Ascending aorta (tissue), 2 donors: ENCODE data around the gene CNKSR3. TPM values are rescaled to one million over a fixed set of nuclear protein-coding genes. Genes with fewer than 3 reads are reported as not detected.

Experiments
- DNase-seq, 2 donors: peaks; one replicate each; pipeline ENCODE4 v3.0.0-alpha.2; 2019; ENCODE audit warnings: low spot score in 2 of 2
- H3K27ac ChIP-seq, 2 donors: fragments of 200-600 bp; sonication (generic); one replicate each; pipeline ENCODE4 v1.5.1; 2016 to 2017; ENCODE audit warnings: mild to moderate bottlenecking in 1 of 2
- H3K27me3 ChIP-seq: fragments of 200-600 bp; sonication (generic); one replicate; pipeline ENCODE4 v1.5.1; 2017
- H3K36me3 ChIP-seq, 2 donors: fragments of 200-600 bp; sonication (generic); one replicate each; pipeline ENCODE4 v1.5.1; 2016
- H3K4me1 ChIP-seq, 2 donors: fragments of 200-600 bp; sonication (generic); one replicate each; pipeline ENCODE4 v1.5.1; 2016 to 2017; ENCODE audit warnings: mild to moderate bottlenecking in 1 of 2
- H3K4me3 ChIP-seq, 2 donors: fragments of 200-600 bp; sonication (generic); one replicate each; pipeline ENCODE4 v1.5.1; 2016 to 2017; ENCODE audit warnings: mild to moderate bottlenecking in 1 of 2
- H3K9me3 ChIP-seq, 2 donors: fragments of 200-600 bp; sonication (generic); one replicate each; pipeline ENCODE4 v1.5.1; 2016
- intact Hi-C: fragments of 100-400 bp; cut with DNase I; formaldehyde crosslinking; loops from one replicate; pipeline ENCODE4 v1.15.1; 2023
- total RNA-seq: library from RNA; depleted of rRNA; stranded (reverse); fragments of >200 nt; gene quantifications from one replicate; pipeline ENCODE4 v1.1.0, GENCODE V29; 2016
- TF ChIP-seq, protein P1 (sequence below), 3 experiments: fragments of 200-600 bp in 2 of 3; fragments of 450-650 bp in 1 of 3; sonication (generic) in 2 of 3; IDR thresholded peaks; one replicate each; pipeline ENCODE4 v1.5.1; 2016 to 2019; ENCODE audit warnings: antibody characterized with exemption in 3 of 3, mild to moderate bottlenecking in 1 of 3, moderate library complexity in 1 of 3

The CNKSR3 gene
- total RNA-seq, 1 donor from 2014 or later: 9.7 TPM

DNA sequence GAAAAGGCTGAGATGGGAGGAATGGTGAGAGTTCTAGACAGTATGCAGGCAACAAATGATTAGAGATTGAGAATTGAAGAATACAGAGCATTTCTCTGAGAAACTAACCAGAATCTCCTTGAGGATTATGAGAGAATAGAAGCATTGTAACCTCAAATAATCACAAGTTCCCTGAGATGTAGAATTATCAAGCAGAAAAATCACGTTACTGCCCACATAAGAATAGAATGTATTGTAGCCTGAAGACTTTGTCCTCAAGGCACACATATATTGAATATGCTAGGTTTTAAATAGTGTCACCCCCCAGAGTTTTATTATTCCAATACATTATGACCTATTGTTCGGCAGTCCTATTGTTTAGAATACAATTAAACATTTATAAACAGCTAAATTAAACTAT is 57.2 kb downstream of the CNKSR3 start:
- Histone ChIP-seq H3K4me3 (no peak overlapping the region), H3K27me3 (no peaks in the 10 kb centered on the region), H3K9me3 (no peaks in the 10 kb centered on the region), H3K36me3 (peaks cover 0 to 6% of the 10 kb centered on the region in 2 donors), H3K27ac (no peak overlapping the region), H3K4me1 (peaks cover 0 to 26% of the 10 kb centered on the region in 2 donors)
- intact Hi-C loops: no loop called here
- TF ChIP-seq, protein P1, sequence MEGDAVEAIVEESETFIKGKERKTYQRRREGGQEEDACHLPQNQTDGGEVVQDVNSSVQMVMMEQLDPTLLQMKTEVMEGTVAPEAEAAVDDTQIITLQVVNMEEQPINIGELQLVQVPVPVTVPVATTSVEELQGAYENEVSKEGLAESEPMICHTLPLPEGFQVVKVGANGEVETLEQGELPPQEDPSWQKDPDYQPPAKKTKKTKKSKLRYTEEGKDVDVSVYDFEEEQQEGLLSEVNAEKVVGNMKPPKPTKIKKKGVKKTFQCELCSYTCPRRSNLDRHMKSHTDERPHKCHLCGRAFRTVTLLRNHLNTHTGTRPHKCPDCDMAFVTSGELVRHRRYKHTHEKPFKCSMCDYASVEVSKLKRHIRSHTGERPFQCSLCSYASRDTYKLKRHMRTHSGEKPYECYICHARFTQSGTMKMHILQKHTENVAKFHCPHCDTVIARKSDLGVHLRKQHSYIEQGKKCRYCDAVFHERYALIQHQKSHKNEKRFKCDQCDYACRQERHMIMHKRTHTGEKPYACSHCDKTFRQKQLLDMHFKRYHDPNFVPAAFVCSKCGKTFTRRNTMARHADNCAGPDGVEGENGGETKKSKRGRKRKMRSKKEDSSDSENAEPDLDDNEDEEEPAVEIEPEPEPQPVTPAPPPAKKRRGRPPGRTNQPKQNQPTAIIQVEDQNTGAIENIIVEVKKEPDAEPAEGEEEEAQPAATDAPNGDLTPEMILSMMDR (IDR thresholded peaks at IDR 0.05): no peak
- no peak for DNase-seq

DNA sequence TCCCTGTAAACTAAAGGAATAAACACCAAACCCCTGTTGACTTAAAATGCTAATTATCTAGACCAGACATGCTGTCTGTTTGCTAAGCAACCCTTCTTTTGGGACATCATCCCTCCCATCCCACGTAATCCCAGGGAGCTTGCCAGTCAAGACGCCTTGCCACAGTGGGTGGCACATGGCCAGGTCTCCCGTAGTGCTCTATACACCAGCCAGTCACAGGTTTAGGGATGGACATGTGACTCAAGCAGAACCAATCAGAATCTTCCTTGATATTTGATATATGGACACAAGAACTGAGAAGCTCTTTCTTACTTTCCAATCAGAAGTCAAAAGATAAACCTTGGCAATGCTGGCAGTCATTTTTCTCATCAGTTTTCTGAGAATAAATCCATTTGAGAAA is 60.0 kb downstream of the CNKSR3 start:
- Histone ChIP-seq H3K4me3 (no peak overlapping the region), H3K27me3 (no peaks in the 10 kb centered on the region), H3K36me3 (peaks cover 0 to 6% of the 10 kb centered on the region in 2 donors), H3K27ac (no peak overlapping the region), H3K4me1 (peaks cover 0 to 27% of the 10 kb centered on the region in 2 donors), H3K9me3 (no peaks in the 10 kb centered on the region)
- no peak for DNase-seq
- TF ChIP-seq, protein P1 (IDR thresholded peaks at IDR 0.05): no peak
- intact Hi-C loops: no loop called here

GRCh38 chr6:154448448-154449096 is 61.9 kb downstream of the CNKSR3 start:
- Histone ChIP-seq H3K27me3 (no peaks in the 10 kb centered on the region), H3K27ac (peak overlapping the region; percentile 43 to 64), H3K4me1 (peaks cover 0 to 27% of the 10 kb centered on the region in 2 donors), H3K9me3 (no peaks in the 10 kb centered on the region), H3K4me3 (peak overlapping the region in 1 of 2 donors; percentile 49), H3K36me3 (peaks cover 0 to 6% of the 10 kb centered on the region in 2 donors)
- peak in 1 of 2 donors; percentile 77 for DNase-seq
- TF ChIP-seq, protein P1 (IDR thresholded peaks at IDR 0.05): peak; percentile 15 to 28 (median 18)
- intact Hi-C loops: loop anchor here (5.0 kb wide), 2 partner anchors 39 to 64 kb away; partner anchors contain the start of gene CNKSR3

GRCh38 chr6:154447954-154448353 is 62.5 kb downstream of the CNKSR3 start:
- H3K4me3 ChIP-seq: peak overlapping the region in 1 of 2 donors; percentile 49
- no peak for DNase-seq
- peak overlapping the region; percentile 43 to 64 for H3K27ac ChIP-seq
- no peaks in the 10 kb centered on the region for H3K27me3 ChIP-seq
- intact Hi-C loops: loop anchor here (2.0 to 5.0 kb wide), 3 partner anchors 37 to 64 kb away; partner anchors contain the start of gene CNKSR3
- peaks cover 0 to 6% of the 10 kb centered on the region in 2 donors for H3K36me3 ChIP-seq
- H3K4me1 ChIP-seq: peaks cover 0 to 27% of the 10 kb centered on the region in 2 donors
- TF ChIP-seq, protein P1 (IDR thresholded peaks at IDR 0.05): no peak
- H3K9me3 ChIP-seq: no peaks in the 10 kb centered on the region

- no peak for DNase-seq
- Histone ChIP-seq H3K36me3 (peaks cover 0 to 7% of the 10 kb centered on the region in 2 donors), H3K4me1 (peaks cover 0 to 24% of the 10 kb centered on the region in 2 donors), H3K4me3 (no peak overlapping the region), H3K27ac (peak overlapping the region in 1 of 2 donors; percentile 64), H3K9me3 (no peaks in the 10 kb centered on the region), H3K27me3 (no peaks in the 10 kb centered on the region)
- TF ChIP-seq, protein P1 (IDR thresholded peaks at IDR 0.05): no peak
- intact Hi-C loops: loop anchor here (2.0 to 5.0 kb wide), 3 partner anchors 36 to 65 kb away; partner anchors contain the start of gene CNKSR3
Measured at GRCh38 chr6:154446984-154447383, 63.5 kb downstream of the CNKSR3 start.
